GM23338 (cell line): ENCODE measurements around the gene ROR1. TPM values are rescaled to one million over a fixed set of nuclear protein-coding genes. Genes with fewer than 3 reads are reported as not detected.
A peak's percentile ranks its signal among the peaks of the same experiment; 100 is the strongest.

Experiments
- ATAC-seq: fragments of 200-7000 bp; cut with Tn5 transposase; 3 replicates; pipeline ENCODE4 v1.9.1; 2020
- DNase-seq: peaks from one replicate; pipeline ENCODE4 v3.0.0-alpha.2; 2015; ENCODE audit warnings: low spot score
- H2AFZ ChIP-seq: fragments of 200-600 bp; sonication (generic); 2 replicates; pipeline ENCODE4 v1.8.0; 2016; ENCODE audit warnings: antibody characterized with exemption, mild to moderate bottlenecking, moderate library complexity
- H3F3A ChIP-seq: fragments of 200-600 bp; sonication (generic); replicated peaks from 2 replicates; pipeline ENCODE4 v1.8.0; 2017; ENCODE audit warnings: antibody characterized with exemption, mixed run types, low read depth
- H3K27ac ChIP-seq: fragments of 200-600 bp; sonication (generic); 2 replicates; pipeline ENCODE4 v1.6.1; 2016; ENCODE audit warnings: low read depth
- H3K27me3 ChIP-seq: fragments of 200-600 bp; sonication (generic); 2 replicates; pipeline ENCODE4 v1.8.0; 2016; ENCODE audit warnings: mild to moderate bottlenecking, mixed run types, moderate library complexity; ENCODE audit not compliant: insufficient read depth
- H3K36me3 ChIP-seq: fragments of 200-600 bp; sonication (generic); 2 replicates; pipeline ENCODE4 v1.8.0; 2016; ENCODE audit warnings: mild to moderate bottlenecking; ENCODE audit not compliant: insufficient read depth
- H3K4me1 ChIP-seq: fragments of 200-600 bp; sonication (generic); 2 replicates; pipeline ENCODE4 v1.8.0; 2016; ENCODE audit warnings: mild to moderate bottlenecking, moderate library complexity; ENCODE audit not compliant: insufficient read depth
- H3K4me2 ChIP-seq: fragments of 200-600 bp; sonication (generic); 2 replicates; pipeline ENCODE4 v1.7.1; 2017; ENCODE audit warnings: mixed run types
- H3K4me3 ChIP-seq: fragments of 200-600 bp; sonication (generic); 2 replicates; pipeline ENCODE4 v1.6.1; 2016; ENCODE audit warnings: mixed run types
- H3K79me2 ChIP-seq: fragments of 200-600 bp; sonication (generic); replicated peaks from 2 replicates; pipeline ENCODE4 v1.8.0; 2017; ENCODE audit warnings: mild to moderate bottlenecking; ENCODE audit not compliant: insufficient read depth
- H3K9me2 ChIP-seq: fragments of 200-600 bp; sonication (generic); 2 replicates; pipeline ENCODE4 v1.8.0; 2017; ENCODE audit not compliant: insufficient read depth
- H4K20me1 ChIP-seq: fragments of 200-600 bp; sonication (generic); replicated peaks from 2 replicates; pipeline ENCODE4 v1.8.0; 2017; ENCODE audit warnings: mild to moderate bottlenecking; ENCODE audit not compliant: insufficient read depth
- H3K27ac Mint-ChIP-seq: 2 replicates; pipeline ENCODE4 v1.8.0; 2020; ENCODE audit warnings: inconsistent platforms, mild to moderate bottlenecking, moderate library complexity, mixed read lengths
- H3K27me3 Mint-ChIP-seq: 3 replicates; pipeline ENCODE4 v1.8.0; 2022; ENCODE audit warnings: low read depth, mild to moderate bottlenecking, moderate library complexity, mixed read lengths, inconsistent platforms; ENCODE audit not compliant: insufficient read depth, poor library complexity
- H3K36me3 Mint-ChIP-seq: 3 replicates; pipeline ENCODE4 v1.8.0; 2021; ENCODE audit warnings: low read depth, mild to moderate bottlenecking, inconsistent platforms, moderate library complexity, mixed read lengths
- H3K4me1 Mint-ChIP-seq: 3 replicates; pipeline ENCODE4 v1.8.0; 2020; ENCODE audit warnings: mild to moderate bottlenecking, inconsistent platforms, mixed read lengths
- H3K4me3 Mint-ChIP-seq: 3 replicates; pipeline ENCODE4 v1.8.0; 2021; ENCODE audit warnings: moderate library complexity, mild to moderate bottlenecking, inconsistent platforms, mixed read lengths
- H3K9me3 Mint-ChIP-seq: 3 replicates; pipeline ENCODE4 v1.8.0; 2020; ENCODE audit warnings: moderate library complexity, mild to moderate bottlenecking, inconsistent platforms, mixed read lengths
- CREB1 ChIP-seq: fragments of 250-450 bp; sonication (Bioruptor Pico); IDR thresholded peaks from 2 replicates; pipeline ENCODE4 v1.5.0; 2020; ENCODE audit warnings: low read depth, mild to moderate bottlenecking, moderate library complexity
- EZH2 ChIP-seq: fragments of 200-600 bp; sonication (generic); IDR thresholded peaks from one replicate; pipeline ENCODE4 v1.8.0; 2017; ENCODE audit warnings: antibody characterized with exemption, mild to moderate bottlenecking, low read depth; ENCODE audit not compliant: unreplicated experiment
- EZH2phosphoT487 ChIP-seq: fragments of 200-600 bp; sonication (generic); IDR thresholded peaks from one replicate; pipeline ENCODE4 v1.8.1; 2018; ENCODE audit warnings: antibody characterized with exemption; ENCODE audit not compliant: unreplicated experiment
- JUNB ChIP-seq: IDR thresholded peaks from one replicate; pipeline ENCODE4 v1.6.1; 2016; ENCODE audit warnings: antibody characterized with exemption; ENCODE audit not compliant: unreplicated experiment
- POLR2AphosphoS5 ChIP-seq: IDR thresholded peaks from 2 replicates; pipeline ENCODE4 v1.6.1; 2016; ENCODE audit warnings: antibody characterized with exemption, low read depth
- STAT1 ChIP-seq: IDR thresholded peaks from one replicate; pipeline ENCODE4 v1.6.1; 2016; ENCODE audit warnings: antibody characterized with exemption; ENCODE audit not compliant: unreplicated experiment
- ZNF114 ChIP-seq: fragments of 250-450 bp; sonication (Bioruptor Pico); IDR thresholded peaks from 2 replicates; pipeline ENCODE4 v1.5.0; 2020; ENCODE audit warnings: mild to moderate bottlenecking, moderate library complexity
- ZNF331 ChIP-seq: fragments of 250-450 bp; sonication (Bioruptor Pico); IDR thresholded peaks from 2 replicates; pipeline ENCODE4 v1.5.0; 2020; ENCODE audit warnings: low read depth, mild to moderate bottlenecking, moderate library complexity
- polyA plus RNA-seq: library from polyadenylated mRNA; unstranded; fragments of >200 nt; fragmentation: Nextera tagmentation; extraction: Ambion mirVana; gene quantifications from 2 replicates; pipeline ENCODE4 v1.2.1, GENCODE V29; 2016
- total RNA-seq: library from RNA; depleted of rRNA; stranded (reverse); fragments of >200 nt; shearing (Covaris generic); gene quantifications from 2 replicates; pipeline ENCODE4 v1.2.3, GENCODE V29; 2014
- TF ChIP-seq, protein P1 (sequence below): IDR thresholded peaks from 2 replicates; pipeline ENCODE4 v1.6.1; 2016; ENCODE audit warnings: antibody characterized with exemption
- TF ChIP-seq, protein P2 (sequence below): IDR thresholded peaks from one replicate; pipeline ENCODE4 v1.6.1; 2018; ENCODE audit warnings: antibody characterized with exemption; ENCODE audit not compliant: unreplicated experiment

Gene ROR1
- total and polyA plus RNA-seq, 2 experiments from 2014 or later: 59.7 to 96.0 TPM

DNA sequence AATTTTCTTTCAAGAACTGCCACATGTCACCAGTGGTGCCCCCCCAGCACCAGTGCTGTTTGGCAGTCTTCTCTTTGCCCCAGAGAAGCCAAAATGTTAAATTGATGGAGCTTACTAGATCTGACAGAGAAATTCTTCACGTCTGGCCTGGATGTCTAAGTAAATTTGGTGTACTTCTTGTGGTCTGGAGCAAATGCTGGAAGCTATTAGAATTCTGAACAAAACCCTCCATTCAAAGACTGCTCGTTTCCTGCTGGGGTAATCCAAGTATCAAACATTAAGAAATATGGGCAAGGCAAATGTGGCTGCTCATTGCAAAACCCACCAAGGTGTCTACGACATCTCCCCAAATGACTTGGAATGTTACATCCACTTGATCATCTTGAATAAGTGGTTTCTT, 92.3 kb downstream of the ROR1 start (continued):
- TF ChIP-seq, protein P1, sequence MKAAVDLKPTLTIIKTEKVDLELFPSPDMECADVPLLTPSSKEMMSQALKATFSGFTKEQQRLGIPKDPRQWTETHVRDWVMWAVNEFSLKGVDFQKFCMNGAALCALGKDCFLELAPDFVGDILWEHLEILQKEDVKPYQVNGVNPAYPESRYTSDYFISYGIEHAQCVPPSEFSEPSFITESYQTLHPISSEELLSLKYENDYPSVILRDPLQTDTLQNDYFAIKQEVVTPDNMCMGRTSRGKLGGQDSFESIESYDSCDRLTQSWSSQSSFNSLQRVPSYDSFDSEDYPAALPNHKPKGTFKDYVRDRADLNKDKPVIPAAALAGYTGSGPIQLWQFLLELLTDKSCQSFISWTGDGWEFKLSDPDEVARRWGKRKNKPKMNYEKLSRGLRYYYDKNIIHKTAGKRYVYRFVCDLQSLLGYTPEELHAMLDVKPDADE: no peak
- no peak for TF ChIP-seq EZH2phosphoT487
- TF ChIP-seq STAT1: no peak
- TF ChIP-seq, protein P2, sequence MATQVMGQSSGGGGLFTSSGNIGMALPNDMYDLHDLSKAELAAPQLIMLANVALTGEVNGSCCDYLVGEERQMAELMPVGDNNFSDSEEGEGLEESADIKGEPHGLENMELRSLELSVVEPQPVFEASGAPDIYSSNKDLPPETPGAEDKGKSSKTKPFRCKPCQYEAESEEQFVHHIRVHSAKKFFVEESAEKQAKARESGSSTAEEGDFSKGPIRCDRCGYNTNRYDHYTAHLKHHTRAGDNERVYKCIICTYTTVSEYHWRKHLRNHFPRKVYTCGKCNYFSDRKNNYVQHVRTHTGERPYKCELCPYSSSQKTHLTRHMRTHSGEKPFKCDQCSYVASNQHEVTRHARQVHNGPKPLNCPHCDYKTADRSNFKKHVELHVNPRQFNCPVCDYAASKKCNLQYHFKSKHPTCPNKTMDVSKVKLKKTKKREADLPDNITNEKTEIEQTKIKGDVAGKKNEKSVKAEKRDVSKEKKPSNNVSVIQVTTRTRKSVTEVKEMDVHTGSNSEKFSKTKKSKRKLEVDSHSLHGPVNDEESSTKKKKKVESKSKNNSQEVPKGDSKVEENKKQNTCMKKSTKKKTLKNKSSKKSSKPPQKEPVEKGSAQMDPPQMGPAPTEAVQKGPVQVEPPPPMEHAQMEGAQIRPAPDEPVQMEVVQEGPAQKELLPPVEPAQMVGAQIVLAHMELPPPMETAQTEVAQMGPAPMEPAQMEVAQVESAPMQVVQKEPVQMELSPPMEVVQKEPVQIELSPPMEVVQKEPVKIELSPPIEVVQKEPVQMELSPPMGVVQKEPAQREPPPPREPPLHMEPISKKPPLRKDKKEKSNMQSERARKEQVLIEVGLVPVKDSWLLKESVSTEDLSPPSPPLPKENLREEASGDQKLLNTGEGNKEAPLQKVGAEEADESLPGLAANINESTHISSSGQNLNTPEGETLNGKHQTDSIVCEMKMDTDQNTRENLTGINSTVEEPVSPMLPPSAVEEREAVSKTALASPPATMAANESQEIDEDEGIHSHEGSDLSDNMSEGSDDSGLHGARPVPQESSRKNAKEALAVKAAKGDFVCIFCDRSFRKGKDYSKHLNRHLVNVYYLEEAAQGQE: no peak
- TF ChIP-seq POLR2AphosphoS5: no peak
- TF ChIP-seq JUNB: no peak
- TF ChIP-seq EZH2: no peak
- no peak for TF ChIP-seq ZNF331 (CRISPR knock-in tag)
- no peak for TF ChIP-seq ZNF114

DNA sequence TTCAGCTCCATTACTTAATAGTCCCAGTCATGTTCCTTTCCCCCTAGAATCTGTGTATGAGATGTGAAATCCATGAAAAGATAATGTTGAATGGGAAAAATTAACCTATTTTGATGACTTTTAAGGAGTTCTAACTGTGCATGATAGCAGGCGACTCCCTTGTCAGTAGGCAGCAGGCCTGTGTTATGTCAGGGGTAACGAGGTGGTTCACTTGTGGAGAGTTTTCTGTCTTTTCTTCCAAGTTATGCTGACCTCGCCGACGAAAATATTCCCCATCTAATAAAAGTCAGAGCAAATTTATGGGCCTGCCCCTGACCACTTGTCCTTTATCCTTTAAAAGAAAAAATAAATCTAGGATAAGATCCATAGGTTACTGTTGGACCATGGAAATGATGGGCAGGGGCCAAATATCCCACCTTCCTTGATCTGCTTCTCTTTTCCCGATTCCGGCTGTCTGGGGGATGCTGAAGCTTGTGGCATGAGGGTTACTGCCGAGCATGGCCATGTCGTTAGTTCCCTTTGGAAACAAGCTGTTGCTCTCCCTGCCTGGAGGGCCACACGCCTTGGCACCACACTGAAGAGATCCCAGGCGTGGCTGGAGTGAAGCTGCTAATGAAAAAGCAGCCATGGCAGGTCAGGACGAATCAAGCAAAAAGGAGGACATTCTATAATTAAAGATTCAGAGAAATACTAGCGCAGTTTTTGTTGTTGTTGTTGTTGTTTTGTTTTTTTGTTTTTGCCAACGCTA, 93.8 kb downstream of the ROR1 start:
- Histone ChIP-seq H3K27ac (0 out of 2 replicates have a peak overlapping the region, but pooled peaks have one; percentile 3), H3K36me3 (no peaks in the 10 kb centered on the region), H3K4me1 (peaks cover 57% of the 10 kb centered on the region), H4K20me1 (peaks cover 11% of the 10 kb centered on the region), H3K79me2 (peaks cover 100% of the 10 kb centered on the region), H2AFZ (no peak overlapping the region), H3K27me3 (no peaks in the 10 kb centered on the region), H3K9me2 (peaks cover 6% of the 10 kb centered on the region; the same call in 1 of the 2 replicates), H3K4me2 (no peak overlapping the region), H3K4me3 (no peak overlapping the region), H3F3A (no peaks in the 10 kb centered on the region)
- Mint-ChIP-seq H3K36me3 (no peaks in the 10 kb centered on the region; the same call in 2 of the 3 replicates), H3K4me1 (peaks cover 66% of the 10 kb centered on the region), H3K27me3 (no peaks in the 10 kb centered on the region), H3K9me3 (no peaks in the 10 kb centered on the region), H3K4me3 (no peak overlapping the region), H3K27ac (peak overlapping the region; percentile 47; the same call in 1 of the 2 replicates)
- peak; percentile 19 for ATAC-seq
- no peak for DNase-seq
- TF ChIP-seq, protein P2: no peak
- TF ChIP-seq ZNF114: no peak
- TF ChIP-seq EZH2phosphoT487: no peak
- TF ChIP-seq JUNB: no peak
- TF ChIP-seq EZH2: no peak
- TF ChIP-seq STAT1: no peak
- no peak for TF ChIP-seq CREB1 (CRISPR knock-in tag)
